H9 (cell line): Measurements from ENCODE around the gene TEX12. TPM values are rescaled to one million over a fixed set of nuclear protein-coding genes. Genes with fewer than 3 reads are reported as not detected.

Experiments
- DNase-seq: peaks from one replicate; pipeline ENCODE4 v3.0.0-alpha.2; 2017
- H2AFZ ChIP-seq: one replicate; pipeline ENCODE4 v1.6.1; 2013; ENCODE audit warnings: mild to moderate bottlenecking, low read length, control low read depth, moderate library complexity
- H2AK5ac ChIP-seq: 2 replicates; pipeline ENCODE4 v1.6.1; 2013; ENCODE audit warnings: low read length, control low read depth, mixed read lengths; ENCODE audit not compliant: insufficient read length
- H2BK120ac ChIP-seq: one replicate; pipeline ENCODE4 v1.6.1; 2013; ENCODE audit warnings: low read depth, mild to moderate bottlenecking, low read length, control low read depth, inconsistent platforms; ENCODE audit not compliant: poor library complexity, severe bottlenecking
- H2BK12ac ChIP-seq: 2 replicates; pipeline ENCODE4 v1.6.1; 2013; ENCODE audit warnings: low read length, control low read depth, mixed read lengths, low read depth; ENCODE audit not compliant: insufficient read length
- H2BK15ac ChIP-seq: 2 replicates; pipeline ENCODE4 v1.6.1; 2013; ENCODE audit warnings: low read depth, low read length, control low read depth
- H2BK20ac ChIP-seq: one replicate; pipeline ENCODE4 v1.6.1; 2013; ENCODE audit warnings: low read depth, mild to moderate bottlenecking, low read length, control low read depth, inconsistent platforms; ENCODE audit not compliant: poor library complexity, severe bottlenecking
- H2BK5ac ChIP-seq: 2 replicates; pipeline ENCODE4 v1.6.1; 2013; ENCODE audit warnings: low read length, control low read depth, mixed read lengths; ENCODE audit not compliant: insufficient read length
- H3K14ac ChIP-seq: 2 replicates; pipeline ENCODE4 v1.6.1; 2013; ENCODE audit warnings: low read length, control low read depth; ENCODE audit not compliant: insufficient read depth
- H3K18ac ChIP-seq: 2 replicates; pipeline ENCODE4 v1.6.1; 2013; ENCODE audit warnings: low read depth, mild to moderate bottlenecking, mixed read lengths, low read length, control low read depth; ENCODE audit not compliant: insufficient read length
- H3K23ac ChIP-seq: 2 replicates; pipeline ENCODE4 v1.6.1; 2013; ENCODE audit warnings: low read length, control low read depth, mixed read lengths, low read depth; ENCODE audit not compliant: insufficient read length
- H3K23me2 ChIP-seq: 2 replicates; pipeline ENCODE4 v1.6.1; 2013; ENCODE audit warnings: low read depth, mild to moderate bottlenecking, mixed read lengths, low read length, control low read depth; ENCODE audit not compliant: insufficient read length, poor library complexity, severe bottlenecking
- H3K27ac ChIP-seq: 2 replicates; pipeline ENCODE4 v1.5.1; 2013; ENCODE audit warnings: low read length, control low read depth, mixed read lengths, low read depth; ENCODE audit not compliant: insufficient read length
- H3K27me3 ChIP-seq: 2 replicates; pipeline ENCODE4 v1.6.1; 2013; ENCODE audit warnings: low read length, control low read depth, inconsistent platforms; ENCODE audit not compliant: insufficient read depth
- H3K4ac ChIP-seq: 2 replicates; pipeline ENCODE4 v1.6.1; 2013; ENCODE audit warnings: low read depth, mild to moderate bottlenecking, control low read depth, inconsistent platforms, low read length, moderate library complexity
- H3K4me1 ChIP-seq: 2 replicates; pipeline ENCODE4 v1.6.1; 2013; ENCODE audit warnings: low read length, control low read depth, inconsistent platforms; ENCODE audit not compliant: insufficient read depth
- H3K4me2 ChIP-seq: 2 replicates; pipeline ENCODE4 v1.6.1; 2013; ENCODE audit warnings: low read length, control low read depth, mixed read lengths; ENCODE audit not compliant: insufficient read length, insufficient read depth
- H3K56ac ChIP-seq: 2 replicates; pipeline ENCODE4 v1.6.1; 2013; ENCODE audit warnings: low read depth, mild to moderate bottlenecking, mixed read lengths, low read length, control low read depth; ENCODE audit not compliant: insufficient read length
- H3K79me1 ChIP-seq: 2 replicates; pipeline ENCODE4 v1.6.1; 2013; ENCODE audit warnings: low read depth, mild to moderate bottlenecking, moderate library complexity, low read length, control low read depth, inconsistent platforms; ENCODE audit not compliant: insufficient read depth, poor library complexity, severe bottlenecking
- H3K79me2 ChIP-seq: 2 replicates; pipeline ENCODE4 v1.6.1; 2013; ENCODE audit warnings: low read length, control low read depth, inconsistent platforms; ENCODE audit not compliant: insufficient read depth
- H3K9ac ChIP-seq: 2 replicates; pipeline ENCODE4 v1.6.1; 2013; ENCODE audit warnings: low read length, control low read depth, mixed read lengths; ENCODE audit not compliant: insufficient read length; ENCODE audit errors: extremely low read depth
- H3K9me3 ChIP-seq: one replicate; pipeline ENCODE4 v1.6.1; 2013; ENCODE audit warnings: low read depth, low read length, inconsistent platforms; ENCODE audit not compliant: control insufficient read depth
- H3T11ph ChIP-seq: one replicate; pipeline ENCODE4 v1.6.1; 2013; ENCODE audit warnings: mild to moderate bottlenecking, low read length, control low read depth, inconsistent platforms
- H4K20me1 ChIP-seq: one replicate; pipeline ENCODE4 v1.6.1; 2013; ENCODE audit not compliant: control insufficient read depth, insufficient read length, insufficient read depth
- H4K5ac ChIP-seq: 2 replicates; pipeline ENCODE4 v1.6.1; 2013; ENCODE audit warnings: low read depth, mild to moderate bottlenecking, mixed read lengths, low read length, control low read depth; ENCODE audit not compliant: insufficient read length
- H4K8ac ChIP-seq: replicated peaks from 2 replicates; pipeline ENCODE4 v1.6.1; 2013; ENCODE audit warnings: low read length, control low read depth, mixed read lengths, low read depth; ENCODE audit not compliant: insufficient read length
- H4K91ac ChIP-seq: 2 replicates; pipeline ENCODE4 v1.6.1; 2013; ENCODE audit warnings: low read depth, mild to moderate bottlenecking, moderate library complexity, mixed read lengths, low read length, control low read depth; ENCODE audit not compliant: insufficient read length
- H3K27ac Mint-ChIP-seq, 3 experiments: 2 replicates in 2 of 3; 3 replicates in 1 of 3; pipeline ENCODE4 v1.8.0; 2020 to 2021; ENCODE audit warnings: mixed read lengths in 3 of 3, mild to moderate bottlenecking in 1 of 3, moderate library complexity in 1 of 3
- H3K27me3 Mint-ChIP-seq: 2 replicates; pipeline ENCODE4 v1.8.0; 2021; ENCODE audit warnings: low read depth, mild to moderate bottlenecking, moderate library complexity, mixed read lengths
- H3K36me3 Mint-ChIP-seq, 3 experiments: 2 replicates in 2 of 3; 3 replicates in 1 of 3; pipeline ENCODE4 v1.8.0; 2020 to 2021; ENCODE audit warnings: low read depth in 3 of 3, mixed read lengths in 3 of 3; ENCODE audit not compliant: insufficient read depth in 1 of 3
- H3K4me1 Mint-ChIP-seq, 2 experiments: 2 replicates each; pipeline ENCODE4 v1.8.0; 2020; ENCODE audit warnings: mixed read lengths in 2 of 2
- H3K4me3 Mint-ChIP-seq, 2 experiments: 2 replicates in 1 of 2; 3 replicates in 1 of 2; pipeline ENCODE4 v1.8.0; 2020 to 2021; ENCODE audit warnings: mild to moderate bottlenecking in 2 of 2, mixed read lengths in 2 of 2, moderate library complexity in 1 of 2
- H3K9me3 Mint-ChIP-seq, 2 experiments: 2 replicates in 1 of 2; 3 replicates in 1 of 2; pipeline ENCODE4 v1.8.0; 2020; ENCODE audit warnings: mild to moderate bottlenecking in 2 of 2, mixed read lengths in 2 of 2, moderate library complexity in 1 of 2
- WGBS: extraction: QIAGEN DNeasy Blood & Tissue Kit; methylation state at CpG from one replicate; pipeline ENCODE4 v1.1.7; 2013; ENCODE audit warnings: missing lambda C conversion rate, low lambda C conversion rate, mixed read lengths; ENCODE audit not compliant: insufficient read length; ENCODE audit errors: extremely low coverage; 5-methylcytosine and 5-hydroxymethylcytosine counted together
- total RNA-seq: library from RNA; stranded (reverse); gene quantifications from 2 replicates; pipeline ENCODE4 v1.2.1, GENCODE V29; 2021
- TF ChIP-seq, protein P1 (sequence below): fragments of 200-600 bp; sonication (generic); conservative IDR thresholded peaks from 3 replicates; pipeline ENCODE4 v1.8.0; 2021; ENCODE audit warnings: antibody characterized with exemption, mild to moderate bottlenecking

The TEX12 gene
- total RNA-seq, 1 experiment from 2014 or later, result 0.31 TPM

DNA sequence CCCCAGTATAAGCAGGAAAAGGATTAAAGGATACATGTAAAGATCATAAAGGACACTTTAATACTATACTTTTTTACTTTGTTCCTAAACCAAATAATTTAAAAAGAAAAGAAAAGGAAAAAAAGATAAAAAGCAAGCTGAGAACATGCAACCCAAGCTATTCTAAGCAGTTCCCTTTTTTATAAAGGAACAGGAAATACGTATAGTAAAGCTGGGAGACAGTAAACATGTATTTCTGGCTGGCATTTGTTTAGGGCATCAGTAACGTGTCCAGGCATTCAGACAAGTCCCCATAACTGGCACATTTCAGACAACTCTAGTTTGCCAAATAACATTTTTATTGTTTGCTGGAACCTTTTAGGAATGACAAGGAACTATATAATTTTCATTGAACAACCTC, 33.1 kb downstream of the TEX12 start:
- Mint-ChIP-seq H3K27ac (no peak overlapping the region), H3K9me3 (no peaks in the 10 kb centered on the region; a peak in 2 of 5 replicates), H3K36me3 (no peaks in the 10 kb centered on the region), H3K4me1 (no peaks in the 10 kb centered on the region), H3K4me3 (no peak overlapping the region), H3K27me3 (peaks cover 17% of the 10 kb centered on the region)
- Histone ChIP-seq H3K9ac (no peak overlapping the region), H2BK5ac (no peak overlapping the region), H2BK120ac (no peak overlapping the region), H3K23me2 (no peaks in the 10 kb centered on the region), H4K20me1 (no peaks in the 10 kb centered on the region), H3K27ac (no peak overlapping the region), H2BK12ac (no peak overlapping the region), H2BK15ac (no peak overlapping the region), H4K5ac (no peak overlapping the region), H4K8ac (no peak overlapping the region), H3K4ac (no peak overlapping the region), H3K79me2 (no peaks in the 10 kb centered on the region), H2AFZ (no peak overlapping the region), H3K4me1 (no peaks in the 10 kb centered on the region), H3T11ph (no peak overlapping the region), H4K91ac (no peak overlapping the region), H3K79me1 (no peaks in the 10 kb centered on the region), H3K14ac (no peak overlapping the region), H3K27me3 (no peaks in the 10 kb centered on the region), H2AK5ac (no peak overlapping the region), H3K9me3 (no peaks in the 10 kb centered on the region), H3K4me2 (no peak overlapping the region), H2BK20ac (no peak overlapping the region), H3K18ac (no peak overlapping the region), H3K56ac (no peak overlapping the region), H3K23ac (no peak overlapping the region)
- TF ChIP-seq, protein P1, sequence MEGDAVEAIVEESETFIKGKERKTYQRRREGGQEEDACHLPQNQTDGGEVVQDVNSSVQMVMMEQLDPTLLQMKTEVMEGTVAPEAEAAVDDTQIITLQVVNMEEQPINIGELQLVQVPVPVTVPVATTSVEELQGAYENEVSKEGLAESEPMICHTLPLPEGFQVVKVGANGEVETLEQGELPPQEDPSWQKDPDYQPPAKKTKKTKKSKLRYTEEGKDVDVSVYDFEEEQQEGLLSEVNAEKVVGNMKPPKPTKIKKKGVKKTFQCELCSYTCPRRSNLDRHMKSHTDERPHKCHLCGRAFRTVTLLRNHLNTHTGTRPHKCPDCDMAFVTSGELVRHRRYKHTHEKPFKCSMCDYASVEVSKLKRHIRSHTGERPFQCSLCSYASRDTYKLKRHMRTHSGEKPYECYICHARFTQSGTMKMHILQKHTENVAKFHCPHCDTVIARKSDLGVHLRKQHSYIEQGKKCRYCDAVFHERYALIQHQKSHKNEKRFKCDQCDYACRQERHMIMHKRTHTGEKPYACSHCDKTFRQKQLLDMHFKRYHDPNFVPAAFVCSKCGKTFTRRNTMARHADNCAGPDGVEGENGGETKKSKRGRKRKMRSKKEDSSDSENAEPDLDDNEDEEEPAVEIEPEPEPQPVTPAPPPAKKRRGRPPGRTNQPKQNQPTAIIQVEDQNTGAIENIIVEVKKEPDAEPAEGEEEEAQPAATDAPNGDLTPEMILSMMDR, result no peak
- DNase-seq, result no peak
- no CpG with 5 or more reads among the region's 2 CpGs for WGBS
